Inflammatory macrophage treated with lipopolysaccharide for 1 hour (primary cell): Measurements from ENCODE around the gene SLC6A8.
"Not testable (repeated sequence)": the region's sequence is repeated elsewhere in the genome, so short reads cannot be mapped to it uniquely, and the experiment has no call there.

Source experiments
- DNase-seq, 2 donors: peaks; one replicate each; pipeline ENCODE4 v3.0.0-alpha.2; 2020 to 2022

Gene SLC6A8

GRCh38 chrX:153694256-153694655, 6.5 kb downstream of the SLC6A8 start:
- not testable (repeated sequence) for DNase-seq

DNA sequence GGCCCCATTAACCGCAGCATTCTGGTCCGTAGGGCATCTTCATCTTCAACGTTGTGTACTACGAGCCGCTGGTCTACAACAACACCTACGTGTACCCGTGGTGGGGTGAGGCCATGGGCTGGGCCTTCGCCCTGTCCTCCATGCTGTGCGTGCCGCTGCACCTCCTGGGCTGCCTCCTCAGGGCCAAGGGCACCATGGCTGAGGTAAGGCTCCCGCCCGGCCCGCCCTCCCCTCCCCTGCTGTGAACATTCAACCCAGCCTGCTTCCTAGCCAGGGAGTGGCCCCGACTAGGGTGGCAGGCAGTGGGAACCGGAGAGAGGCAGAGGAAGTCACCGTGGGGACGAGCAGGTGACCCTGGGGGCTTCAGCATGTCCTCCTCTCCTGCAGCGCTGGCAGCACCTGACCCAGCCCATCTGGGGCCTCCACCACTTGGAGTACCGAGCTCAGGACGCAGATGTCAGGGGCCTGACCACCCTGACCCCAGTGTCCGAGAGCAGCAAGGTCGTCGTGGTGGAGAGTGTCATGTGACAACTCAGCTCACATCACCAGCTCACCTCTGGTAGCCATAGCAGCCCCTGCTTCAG, 7.1 kb downstream of the SLC6A8 start:
- DNase-seq: no peak

- no peak for DNase-seq
These were observed 8.4 kb downstream of the SLC6A8 start for GRCh38 chrX:153696100-153696499.

DNA sequence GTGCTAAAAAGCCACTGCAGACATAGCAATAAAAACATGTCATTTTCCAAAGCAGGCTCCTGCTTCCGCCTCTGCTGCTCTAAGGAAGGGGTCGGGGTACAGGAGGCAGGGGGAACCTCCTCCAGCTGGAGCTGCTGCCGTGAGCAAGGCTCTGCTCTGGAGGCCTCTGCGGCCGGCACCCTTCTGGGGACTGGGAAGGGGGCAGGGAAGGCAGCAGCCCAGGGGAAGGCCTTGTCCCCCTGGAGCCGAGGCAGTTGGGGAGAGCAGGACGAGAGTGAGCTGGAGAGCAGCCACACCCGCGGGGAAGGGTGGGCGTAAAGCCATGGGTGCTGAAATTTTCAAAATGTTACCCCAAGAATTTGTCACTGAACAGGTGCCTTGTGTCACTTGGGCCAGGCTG, 8.8 kb downstream of the SLC6A8 start:
- DNase-seq: not testable (repeated sequence)

GRCh38 chrX:153696986-153697722, 9.4 kb downstream of the SLC6A8 start:
- not testable (repeated sequence) for DNase-seq

- DNase-seq: no peak
These were observed 10.5 kb downstream of the SLC6A8 start for GRCh38 chrX:153697924-153698865.

GRCh38 chrX:153699210-153699783, 11.6 kb downstream of the SLC6A8 start:
- DNase-seq: not testable (repeated sequence)

DNA sequence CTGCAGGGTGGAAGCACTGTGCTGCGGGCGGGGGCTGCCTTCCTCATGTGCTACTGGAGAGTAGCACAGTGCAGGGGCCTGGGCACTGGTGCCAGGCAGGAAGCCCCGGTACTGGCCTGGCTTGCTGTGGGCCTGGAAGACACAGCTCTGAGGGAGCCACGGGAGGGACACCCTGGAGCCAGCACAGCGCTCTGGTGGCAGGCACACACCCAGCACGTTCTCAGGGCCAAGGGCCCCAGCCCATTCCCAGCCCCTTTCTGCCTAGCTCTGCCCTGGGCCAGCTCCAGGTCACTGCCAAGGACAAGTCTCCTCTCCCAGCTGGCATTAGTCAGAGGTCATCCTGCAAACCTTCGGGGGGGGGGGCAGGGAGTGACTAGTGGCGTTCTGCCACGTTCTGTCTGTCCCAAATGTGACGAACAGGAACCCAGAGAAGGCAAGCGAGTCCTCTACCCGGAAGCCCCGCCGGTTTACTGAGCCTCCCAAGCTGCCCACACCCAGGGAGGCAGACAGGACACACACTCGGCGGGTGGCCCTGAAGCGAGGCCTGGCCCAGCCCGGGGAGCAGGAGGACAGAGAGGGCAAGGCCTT, 12.2 kb downstream of the SLC6A8 start:
- DNase-seq: not testable (repeated sequence)

DNA sequence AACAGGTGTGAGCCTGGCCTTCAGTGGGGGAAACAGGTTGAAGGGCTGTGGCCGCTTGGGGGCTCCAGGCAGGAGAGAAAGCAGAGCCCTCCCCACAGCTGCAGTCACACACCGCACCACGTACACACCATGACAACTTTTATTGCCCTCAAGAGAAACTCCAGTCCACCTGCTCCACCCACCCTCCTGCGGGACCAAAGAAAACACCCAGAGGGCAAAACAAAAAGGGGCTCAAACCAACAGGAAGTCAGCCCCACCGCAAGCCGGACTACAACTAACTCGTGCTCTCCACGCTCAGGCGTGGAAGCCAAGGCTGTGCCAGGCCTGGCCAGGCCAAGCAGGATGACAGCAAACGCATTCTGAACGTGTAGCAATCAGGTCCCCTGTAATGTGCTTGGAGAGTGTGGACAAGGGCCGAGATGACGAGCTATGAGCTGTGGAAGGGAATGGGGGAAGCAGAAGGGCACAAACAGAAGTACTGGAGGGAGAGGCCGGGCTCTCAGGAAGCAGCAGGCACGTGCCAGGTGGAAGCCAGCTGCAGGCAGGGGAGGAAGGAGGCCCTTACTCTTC, 12.7 kb downstream of the SLC6A8 start:
- no peak for DNase-seq

- no peak for DNase-seq
These were observed 13.2 kb downstream of the SLC6A8 start for GRCh38 chrX:153700967-153701366.

- no peak for DNase-seq
These were observed 14.0 kb downstream of the SLC6A8 start for GRCh38 chrX:153701706-153702105.

- no peak for DNase-seq
These were observed 14.8 kb downstream of the SLC6A8 start for GRCh38 chrX:153702336-153703035.

GRCh38 chrX:153703036-153703370, 15.3 kb downstream of the SLC6A8 start:
- DNase-seq: no peak

- no peak for DNase-seq
These were observed 16.3 kb downstream of the SLC6A8 start for GRCh38 chrX:153704021-153704526.

- DNase-seq: not testable (repeated sequence)
These were observed 17.1 kb downstream of the SLC6A8 start for GRCh38 chrX:153704631-153705402.

GRCh38 chrX:153705403-153706060, 17.8 kb downstream of the SLC6A8 start:
- not testable (repeated sequence) for DNase-seq

DNA sequence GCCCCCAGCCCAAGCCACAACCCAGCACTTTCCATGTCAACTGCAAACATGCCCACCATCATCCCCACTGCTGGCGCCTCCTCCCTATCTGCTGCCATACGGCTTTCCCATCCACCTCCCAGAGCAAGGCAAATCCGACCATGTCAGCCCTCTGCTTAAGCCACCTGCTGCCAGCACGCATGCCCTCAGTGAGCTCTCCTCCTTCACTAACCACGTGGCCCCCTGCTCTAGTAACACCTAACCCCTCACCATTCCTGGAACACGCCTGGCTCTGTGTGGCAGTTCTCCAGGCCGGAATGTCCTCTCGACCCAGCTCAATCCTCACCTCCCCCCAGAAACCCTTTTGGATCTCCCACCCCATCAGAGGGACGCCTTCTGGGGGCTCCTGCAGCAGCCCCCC, 19.1 kb downstream of the SLC6A8 start:
- DNase-seq: no peak

- DNase-seq: no peak
These were observed 19.7 kb downstream of the SLC6A8 start for GRCh38 chrX:153707406-153707805.

- peak; percentile 59 to 70 for DNase-seq
These were observed 20.7 kb downstream of the SLC6A8 start for GRCh38 chrX:153708415-153708814.
